Mesendoderm (in vitro differentiated cells): ENCODE data around the gene EIF5A2.

Experiments
- DNase-seq: peaks from one replicate; pipeline ENCODE4 v3.0.0; 2013
- H2AK5ac ChIP-seq: 2 replicates; pipeline ENCODE4 v1.6.1; 2013; ENCODE audit warnings: low read length, inconsistent platforms
- H2BK120ac ChIP-seq: 2 replicates; pipeline ENCODE4 v1.6.1; 2013; ENCODE audit warnings: low read depth, mild to moderate bottlenecking, low read length, moderate library complexity, mixed read lengths
- H2BK15ac ChIP-seq: replicated peaks from 2 replicates; pipeline ENCODE4 v1.6.1; 2013; ENCODE audit warnings: low read depth, mild to moderate bottlenecking, moderate library complexity
- H2BK5ac ChIP-seq: 2 replicates; pipeline ENCODE4 v1.6.1; 2013; ENCODE audit warnings: low read length, inconsistent platforms
- H3K18ac ChIP-seq: 2 replicates; pipeline ENCODE4 v1.6.1; 2013; ENCODE audit warnings: mild to moderate bottlenecking, low read length, mixed read lengths
- H3K23ac ChIP-seq: one replicate; pipeline ENCODE4 v1.6.1; 2013; ENCODE audit warnings: low read length
- H3K27ac ChIP-seq: 2 replicates; pipeline ENCODE4 v1.5.1; 2013; ENCODE audit warnings: low read depth, mild to moderate bottlenecking, inconsistent platforms, low read length, moderate library complexity
- H3K27me3 ChIP-seq: 2 replicates; pipeline ENCODE4 v1.6.1; 2013; ENCODE audit warnings: low read length, control low read depth, mild to moderate bottlenecking, inconsistent platforms; ENCODE audit not compliant: insufficient read depth, poor library complexity
- H3K36me3 ChIP-seq: 2 replicates; pipeline ENCODE4 v1.6.1; 2013; ENCODE audit warnings: low read length, inconsistent platforms; ENCODE audit not compliant: control insufficient read depth, insufficient read depth
- H3K4ac ChIP-seq: one replicate; pipeline ENCODE4 v1.6.1; 2013; ENCODE audit warnings: low read depth, mild to moderate bottlenecking, low read length, moderate library complexity
- H3K4me1 ChIP-seq: 2 replicates; pipeline ENCODE4 v1.6.1; 2013; ENCODE audit warnings: low read depth, low read length, inconsistent platforms; ENCODE audit not compliant: control insufficient read depth
- H3K4me2 ChIP-seq: 2 replicates; pipeline ENCODE4 v1.6.1; 2013; ENCODE audit warnings: low read length
- H3K4me3 ChIP-seq: 2 replicates; pipeline ENCODE4 v1.5.1; 2013; ENCODE audit warnings: mild to moderate bottlenecking, low read length
- H3K56ac ChIP-seq: one replicate; pipeline ENCODE4 v1.6.1; 2013; ENCODE audit warnings: low read length
- H3K79me1 ChIP-seq: 2 replicates; pipeline ENCODE4 v1.6.1; 2013; ENCODE audit warnings: low read length, inconsistent platforms
- H3K79me2 ChIP-seq: 2 replicates; pipeline ENCODE4 v1.6.1; 2013; ENCODE audit warnings: mild to moderate bottlenecking, low read length; ENCODE audit not compliant: control insufficient read depth, insufficient read depth
- H3K9ac ChIP-seq: 2 replicates; pipeline ENCODE4 v1.6.1; 2013; ENCODE audit warnings: low read length, inconsistent platforms
- H4K5ac ChIP-seq: one replicate; pipeline ENCODE4 v1.6.1; 2013; ENCODE audit warnings: low read length
- H4K8ac ChIP-seq: one replicate; pipeline ENCODE4 v1.6.1; 2013; ENCODE audit warnings: low read depth, mild to moderate bottlenecking, control low read depth, low read length, moderate library complexity
- WGBS: extraction: QIAGEN DNeasy Blood & Tissue Kit; methylation state at CpG from one replicate; pipeline ENCODE4 v1.1.7; 2013; ENCODE audit warnings: low lambda C conversion rate, missing lambda C conversion rate; ENCODE audit not compliant: insufficient coverage; ENCODE audit errors: extremely low coverage; 5-methylcytosine and 5-hydroxymethylcytosine counted together

Gene EIF5A2

GRCh38 chr3:170914690-170915089 is 6.3 kb upstream of the EIF5A2 start:
- Histone ChIP-seq H3K9ac (no peak overlapping the region), H2BK15ac (no peak overlapping the region), H2BK120ac (no peak overlapping the region), H3K4me2 (no peak overlapping the region), H3K79me1 (no peaks in the 10 kb centered on the region), H3K27ac (no peak overlapping the region), H3K18ac (no peak overlapping the region), H2BK5ac (no peak overlapping the region), H4K5ac (no peak overlapping the region), H3K36me3 (no peaks in the 10 kb centered on the region), H3K4me3 (no peak overlapping the region), H3K4ac (no peak overlapping the region), H2AK5ac (no peak overlapping the region), H3K79me2 (no peaks in the 10 kb centered on the region), H3K56ac (no peak overlapping the region), H3K4me1 (no peaks in the 10 kb centered on the region), H3K27me3 (no peaks in the 10 kb centered on the region), H3K23ac (no peak overlapping the region), H4K8ac (no peak overlapping the region)
- WGBS = no CpG with 5 or more reads among the region's 1 CpG
- DNase-seq = peak; percentile 16

GRCh38 chr3:170914212-170914611 is 5.8 kb upstream of the EIF5A2 start:
- H2BK15ac ChIP-seq = no peak overlapping the region
- no peak overlapping the region for H2AK5ac ChIP-seq
- H3K18ac ChIP-seq = no peak overlapping the region
- no peaks in the 10 kb centered on the region for H3K27me3 ChIP-seq
- H3K79me1 ChIP-seq = no peaks in the 10 kb centered on the region
- H3K4me3 ChIP-seq = no peak overlapping the region
- H3K79me2 ChIP-seq = no peaks in the 10 kb centered on the region
- H3K36me3 ChIP-seq = no peaks in the 10 kb centered on the region
- no peak overlapping the region for H2BK120ac ChIP-seq
- H3K23ac ChIP-seq = no peak overlapping the region
- H3K4me1 ChIP-seq = no peaks in the 10 kb centered on the region
- no peak overlapping the region for H4K8ac ChIP-seq
- no peak overlapping the region for H2BK5ac ChIP-seq
- H3K9ac ChIP-seq = no peak overlapping the region
- no peak for DNase-seq
- no peak overlapping the region for H3K4me2 ChIP-seq
- no peak overlapping the region for H3K4ac ChIP-seq
- H3K27ac ChIP-seq = no peak overlapping the region
- H3K56ac ChIP-seq = no peak overlapping the region
- no CpG with 5 or more reads among the region's 5 CpGs for WGBS
- no peak overlapping the region for H4K5ac ChIP-seq

- no peaks in the 10 kb centered on the region for H3K27me3 ChIP-seq
- H3K79me2 ChIP-seq = no peaks in the 10 kb centered on the region
- no peak overlapping the region for H3K4ac ChIP-seq
- H2BK120ac ChIP-seq = no peak overlapping the region
- WGBS = no CpG with 5 or more reads among the region's 3 CpGs
- H4K5ac ChIP-seq = no peak overlapping the region
- H3K9ac ChIP-seq = no peak overlapping the region
- no peak overlapping the region for H2AK5ac ChIP-seq
- H3K36me3 ChIP-seq = no peaks in the 10 kb centered on the region
- H3K79me1 ChIP-seq = no peaks in the 10 kb centered on the region
- H3K56ac ChIP-seq = no peak overlapping the region
- DNase-seq = no peak
- H3K27ac ChIP-seq = no peak overlapping the region
- no peak overlapping the region for H4K8ac ChIP-seq
- no peak overlapping the region for H3K4me3 ChIP-seq
- H2BK15ac ChIP-seq = no peak overlapping the region
- no peak overlapping the region for H2BK5ac ChIP-seq
- H3K23ac ChIP-seq = no peak overlapping the region
- H3K4me2 ChIP-seq = no peak overlapping the region
- no peak overlapping the region for H3K18ac ChIP-seq
- no peaks in the 10 kb centered on the region for H3K4me1 ChIP-seq
These were observed 2.6 kb upstream of the EIF5A2 start for GRCh38 chr3:170911051-170911450.

- Histone ChIP-seq H3K23ac (no peak overlapping the region), H3K56ac (no peak overlapping the region), H2BK5ac (no peak overlapping the region), H2AK5ac (no peak overlapping the region), H2BK15ac (no peak overlapping the region), H3K9ac (no peak overlapping the region), H2BK120ac (no peak overlapping the region), H3K4me3 (no peak overlapping the region), H3K27me3 (no peaks in the 10 kb centered on the region), H3K18ac (no peak overlapping the region), H3K79me2 (no peaks in the 10 kb centered on the region), H3K4me2 (no peak overlapping the region), H3K4me1 (no peaks in the 10 kb centered on the region), H4K8ac (no peak overlapping the region), H3K79me1 (no peaks in the 10 kb centered on the region), H4K5ac (no peak overlapping the region), H3K4ac (no peak overlapping the region), H3K27ac (no peak overlapping the region), H3K36me3 (no peaks in the 10 kb centered on the region)
- no peak for DNase-seq
These were observed 2.1 kb upstream of the EIF5A2 start for GRCh38 chr3:170910542-170910941.

GRCh38 chr3:170909129-170909903 is 879 bp upstream of the EIF5A2 start:
- Histone ChIP-seq H3K27me3 (no peaks in the 10 kb centered on the region), H4K5ac (no peak overlapping the region), H2BK5ac (no peak overlapping the region), H2BK15ac (no peak overlapping the region), H3K79me1 (no peaks in the 10 kb centered on the region), H3K4me3 (no peak overlapping the region), H3K79me2 (no peaks in the 10 kb centered on the region), H4K8ac (no peak overlapping the region), H3K36me3 (no peaks in the 10 kb centered on the region), H2AK5ac (no peak overlapping the region), H3K9ac (no peak overlapping the region), H3K4ac (no peak overlapping the region), H3K27ac (no peak overlapping the region), H3K4me2 (no peak overlapping the region), H3K23ac (no peak overlapping the region), H3K56ac (no peak overlapping the region), H3K4me1 (no peaks in the 10 kb centered on the region), H3K18ac (no peak overlapping the region), H2BK120ac (no peak overlapping the region)
- DNase-seq = no peak
- WGBS = no CpG with 5 or more reads among the region's 17 CpGs

GRCh38 chr3:170907637-170908234 is 701 bp downstream of the EIF5A2 start:
- H3K9ac ChIP-seq = peak overlapping the region; percentile 87
- H3K27me3 ChIP-seq = no peaks in the 10 kb centered on the region
- peak overlapping the region; percentile 63 for H3K18ac ChIP-seq
- H3K23ac ChIP-seq = no peak overlapping the region
- H2BK120ac ChIP-seq = no peak overlapping the region
- H3K27ac ChIP-seq = no peak overlapping the region
- H3K79me2 ChIP-seq = no peaks in the 10 kb centered on the region
- peak; percentile 19 for DNase-seq
- no peak overlapping the region for H2BK15ac ChIP-seq
- H3K4ac ChIP-seq = no peak overlapping the region
- H2AK5ac ChIP-seq = no peak overlapping the region
- H3K4me1 ChIP-seq = no peaks in the 10 kb centered on the region
- H3K4me2 ChIP-seq = peak overlapping the region; percentile 86
- H3K36me3 ChIP-seq = no peaks in the 10 kb centered on the region
- no CpG with 5 or more reads among the region's 33 CpGs for WGBS
- H3K79me1 ChIP-seq = no peaks in the 10 kb centered on the region
- no peak overlapping the region for H4K5ac ChIP-seq
- peak overlapping the region; percentile 91 for H3K56ac ChIP-seq
- no peak overlapping the region for H4K8ac ChIP-seq
- no peak overlapping the region for H2BK5ac ChIP-seq
- peak overlapping the region; percentile 84 for H3K4me3 ChIP-seq
